H1 (cell line): ENCODE measurements around the gene RBP5. TPM values are rescaled to one million over a fixed set of nuclear protein-coding genes. Genes with fewer than 3 reads are reported as not detected.

Experiments
- CHD2 ChIP-seq: IDR thresholded peaks from 2 replicates; pipeline ENCODE4 v1.6.1; 2012; ENCODE audit warnings: low read length, improper control_type of control experiment
- RFX5 ChIP-seq: IDR thresholded peaks from 2 replicates; pipeline ENCODE4 v1.6.1; 2011; ENCODE audit warnings: low read depth, low read length, improper control_type of control experiment, borderline replicate concordance
- polyA plus RNA-seq, 7 experiments: library from polyadenylated mRNA; depleted of rRNA in 3 of 7; stranded (reverse) in 5 of 7; unstranded in 2 of 7; fragments of >200 nt in 5 of 7; fragments of 200-250 nt in 2 of 7; gene quantifications; 1 replicate in 5 of 7; 2 replicates in 1 of 7; 4 replicates in 1 of 7; pipeline versions ENCODE4 v1.2.1 to v1.2.3, GENCODE V29; 2011 to 2013; ENCODE audit warnings: missing spikeins in 2 of 7, mixed read lengths in 2 of 7
- total RNA-seq: library from RNA; stranded (reverse); fragmentation: NEBNext Ultra II Directional; extraction: Animal tissue kit (Norgen Biotek cat#: 25700); gene quantifications from 2 replicates; pipeline ENCODE4 v1.2.1, GENCODE V29; 2021

RBP5 gene
- total and polyA plus RNA-seq, 2 of the 8 experiments (the other 6 are each of a cell fraction or from before 2014, with no cell fraction given) = 1.2 to 1.9 TPM

DNA sequence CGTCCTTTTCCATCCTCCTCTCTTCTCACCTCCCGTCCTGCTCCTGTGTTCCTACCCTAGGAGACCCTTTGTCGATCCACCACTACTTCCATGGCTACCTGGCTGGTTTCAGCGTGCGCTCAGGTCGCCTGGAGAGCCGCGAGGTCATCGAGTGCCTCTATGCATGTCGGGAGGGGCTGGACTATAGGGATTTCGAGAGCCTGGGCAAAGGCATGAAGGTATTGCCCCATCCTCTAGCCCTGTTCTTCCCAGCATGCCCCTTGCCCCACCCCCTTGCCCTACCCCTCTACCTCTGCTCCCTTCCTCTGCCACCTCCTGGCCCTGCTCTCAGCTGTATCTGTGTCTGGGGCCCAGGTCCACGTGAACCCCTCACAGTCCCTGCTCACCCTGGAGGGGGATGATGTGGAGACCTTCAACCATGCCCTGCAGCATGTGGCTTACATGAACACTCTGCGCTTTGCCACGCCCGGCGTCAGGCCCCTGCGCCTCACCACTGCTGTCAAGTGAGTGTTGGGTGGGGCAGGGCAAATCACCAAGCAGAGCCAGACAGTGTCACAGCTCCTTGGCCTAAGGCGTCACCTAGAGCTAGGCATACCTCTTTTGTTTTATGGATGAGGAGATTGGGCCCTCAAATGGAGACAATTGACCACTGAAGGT, 14.2 kb upstream of the RBP5 start (continued):
- no peak for TF ChIP-seq RFX5
- TF ChIP-seq CHD2 = no peak
